ENCODE data around the gene GJD2.

The GJD2 gene

DNA sequence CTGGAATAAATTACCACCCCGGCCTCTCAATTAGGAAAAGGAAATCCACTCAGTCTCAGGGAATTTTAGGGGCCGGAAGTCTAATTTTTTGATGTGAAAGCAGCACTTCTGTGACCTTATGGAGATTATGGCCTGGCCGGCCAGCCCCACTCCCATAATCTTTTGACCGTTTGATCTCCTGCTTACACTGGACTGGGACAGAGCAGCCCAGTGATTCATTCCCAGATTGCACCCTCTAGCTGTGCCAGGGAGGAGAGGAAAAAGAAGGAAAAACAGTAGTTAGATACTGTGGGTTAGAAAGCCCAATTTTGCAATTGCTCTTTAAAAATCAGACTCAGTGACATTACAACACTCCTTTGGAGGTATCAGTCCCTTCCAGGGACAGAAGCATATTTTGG, 32.4 kb downstream of the GJD2 start:
- TF ChIP-seq CTCF (IDR thresholded peaks at IDR 0.05), result no peak

DNA sequence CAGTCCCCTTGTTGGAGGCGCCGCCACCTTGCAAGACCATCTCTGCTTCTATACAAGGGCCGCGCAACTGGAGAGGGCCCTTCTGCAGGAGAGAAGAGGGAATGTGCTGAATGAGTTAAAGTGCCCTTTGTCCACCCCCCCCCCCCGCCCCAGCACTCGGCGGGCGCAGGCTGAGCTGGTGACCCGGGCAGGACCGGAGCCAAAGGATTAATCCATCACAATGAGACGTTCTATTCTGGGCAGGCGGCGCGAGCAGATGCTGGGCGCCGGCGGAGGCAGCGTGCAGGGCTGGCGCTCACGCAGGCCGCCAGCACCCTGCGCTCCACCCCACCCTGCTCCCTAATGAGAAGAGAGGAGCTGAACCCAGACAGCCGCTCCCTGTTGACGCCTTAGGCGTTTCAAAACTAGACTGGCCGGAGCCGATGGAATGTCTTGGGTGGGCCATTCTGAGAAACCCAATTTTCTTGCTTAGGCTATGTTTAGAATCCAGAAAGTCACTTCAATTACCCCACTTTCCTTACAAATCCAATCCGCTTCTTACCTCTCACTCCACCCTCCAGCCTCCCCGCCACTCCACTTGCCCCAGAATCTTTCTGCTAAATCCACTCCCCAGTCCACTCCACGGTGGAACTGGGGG, 32.9 kb downstream of the GJD2 start:
- TF ChIP-seq CTCF (IDR thresholded peaks at IDR 0.05), result no peak

DNA sequence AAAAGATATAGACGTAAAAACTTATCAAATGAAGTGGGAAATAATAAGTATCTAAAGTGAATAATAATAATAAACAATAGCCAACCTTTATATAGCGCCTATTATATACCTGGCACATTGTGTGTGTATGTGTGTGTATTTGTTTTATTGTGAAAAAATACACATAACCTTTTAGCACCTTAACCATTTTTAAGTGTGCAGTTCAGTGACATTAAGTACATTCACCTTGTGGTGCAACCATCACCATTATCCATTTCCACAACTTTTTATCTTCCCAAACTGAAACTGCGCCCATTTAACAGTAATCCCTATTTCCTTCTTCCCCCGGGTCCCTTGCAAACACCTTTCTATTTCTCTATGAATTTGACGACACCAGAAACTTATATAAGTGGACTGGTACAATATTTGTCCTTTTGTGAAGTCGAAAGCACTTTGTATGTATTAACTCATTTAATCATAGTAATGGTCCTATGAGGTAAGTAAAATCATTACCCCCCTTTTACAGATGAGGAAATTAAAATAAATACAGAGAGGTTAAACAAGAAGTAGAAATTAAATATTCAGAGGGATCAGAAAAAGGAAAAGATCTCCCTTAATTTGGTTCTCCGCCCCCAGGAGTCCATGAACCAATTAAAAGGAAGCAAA, 33.5 kb downstream of the GJD2 start:
- TF ChIP-seq CTCF (IDR thresholded peaks at IDR 0.05), result no peak

- TF ChIP-seq CTCF (IDR thresholded peaks at IDR 0.05), result no peak
These were observed 35.1 kb downstream of the GJD2 start for GRCh38 chr15:34719695-34720094.

DNA sequence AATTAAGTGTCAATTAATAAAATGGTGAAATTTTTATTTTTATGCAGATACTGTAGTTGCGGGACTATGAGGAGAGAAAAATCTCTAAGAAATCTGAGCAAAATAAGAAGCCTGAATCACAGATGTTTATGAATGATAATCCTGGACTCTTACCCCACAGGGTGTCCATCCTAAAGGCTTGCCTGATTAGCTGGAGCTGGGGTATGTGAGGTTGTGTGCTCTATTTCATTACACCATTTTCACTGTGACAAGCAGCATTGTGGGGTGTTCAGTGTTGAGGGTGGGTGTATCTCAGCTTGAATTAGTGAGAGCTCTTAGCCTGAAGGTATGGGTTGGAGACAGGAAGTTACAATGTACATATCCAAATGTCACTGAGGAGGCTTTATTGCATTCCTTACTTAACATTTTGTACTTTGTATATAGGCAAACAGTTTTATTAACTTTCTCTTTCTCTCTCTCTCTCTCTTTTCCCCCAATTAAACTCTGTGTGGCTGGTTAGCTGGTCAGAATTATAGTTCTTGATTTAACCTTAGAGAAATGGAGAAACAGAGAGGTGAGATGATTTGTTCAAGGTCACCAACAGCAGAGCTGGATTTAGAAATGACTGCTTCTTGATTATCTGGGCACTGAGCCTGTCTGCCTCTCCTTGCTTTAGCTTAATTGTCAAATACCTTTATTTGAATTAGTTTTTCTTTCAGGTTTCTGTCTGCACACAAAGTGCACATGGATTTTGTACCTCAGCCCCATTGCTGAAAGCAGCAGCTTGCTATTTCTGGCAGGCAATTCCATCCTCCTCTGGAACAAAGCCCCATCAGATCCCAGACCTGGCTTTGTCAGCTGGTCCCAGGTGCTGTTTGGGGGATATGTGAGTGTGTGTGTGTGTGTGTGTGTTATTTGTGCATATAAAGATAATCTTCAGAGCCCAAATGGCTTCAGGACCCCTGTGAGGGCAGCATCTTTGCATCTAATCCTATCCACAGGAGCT, 35.8 kb downstream of the GJD2 start:
- TF ChIP-seq CTCF (IDR thresholded peaks at IDR 0.05), result no peak

- no peak for TF ChIP-seq CTCF (IDR thresholded peaks at IDR 0.05)
These were observed 37.1 kb downstream of the GJD2 start for GRCh38 chr15:34717729-34718128.

GRCh38 chr15:34716111-34716510, 38.7 kb downstream of the GJD2 start:
- TF ChIP-seq CTCF (IDR thresholded peaks at IDR 0.05), result no peak
